Measurements from ENCODE around the gene MRC2. TPM values are rescaled to one million over a fixed set of nuclear protein-coding genes. Genes with fewer than 3 reads are reported as not detected.

MRC2 gene
- polyA plus RNA-seq, 2 of the 4 experiments (the other 2 are of a cell fraction) = 20.2 to 57.3 TPM

DNA sequence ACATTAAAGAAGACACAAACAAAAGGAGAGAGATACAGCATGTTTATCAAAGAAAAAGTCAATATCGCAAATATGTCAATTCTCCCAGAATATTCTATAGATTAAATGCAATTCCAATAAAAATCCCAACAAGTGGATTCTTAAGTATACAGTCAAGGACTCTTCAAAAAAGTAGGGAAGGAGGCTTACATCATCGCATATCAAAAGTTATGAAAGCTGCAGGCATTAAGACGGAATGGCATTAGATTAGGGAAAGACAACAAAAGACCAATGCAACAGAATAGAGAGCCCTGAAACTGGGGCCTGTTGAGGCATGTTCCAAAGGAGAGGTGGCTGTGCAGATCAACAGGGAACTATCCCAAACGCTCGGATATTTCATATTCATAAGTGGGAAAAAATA, 104.7 kb downstream of the MRC2 start (continued):
- TF ChIP-seq CHD4 (IDR thresholded peaks at IDR 0.05; ENCODE audit: borderline replicate concordance) = no peak
- no peak for TF ChIP-seq RAD21 (conservative IDR thresholded peaks at IDR 0.05 in 1 of 2, IDR thresholded peaks at IDR 0.05 in 1 of 2)
- TF ChIP-seq, protein P1, sequence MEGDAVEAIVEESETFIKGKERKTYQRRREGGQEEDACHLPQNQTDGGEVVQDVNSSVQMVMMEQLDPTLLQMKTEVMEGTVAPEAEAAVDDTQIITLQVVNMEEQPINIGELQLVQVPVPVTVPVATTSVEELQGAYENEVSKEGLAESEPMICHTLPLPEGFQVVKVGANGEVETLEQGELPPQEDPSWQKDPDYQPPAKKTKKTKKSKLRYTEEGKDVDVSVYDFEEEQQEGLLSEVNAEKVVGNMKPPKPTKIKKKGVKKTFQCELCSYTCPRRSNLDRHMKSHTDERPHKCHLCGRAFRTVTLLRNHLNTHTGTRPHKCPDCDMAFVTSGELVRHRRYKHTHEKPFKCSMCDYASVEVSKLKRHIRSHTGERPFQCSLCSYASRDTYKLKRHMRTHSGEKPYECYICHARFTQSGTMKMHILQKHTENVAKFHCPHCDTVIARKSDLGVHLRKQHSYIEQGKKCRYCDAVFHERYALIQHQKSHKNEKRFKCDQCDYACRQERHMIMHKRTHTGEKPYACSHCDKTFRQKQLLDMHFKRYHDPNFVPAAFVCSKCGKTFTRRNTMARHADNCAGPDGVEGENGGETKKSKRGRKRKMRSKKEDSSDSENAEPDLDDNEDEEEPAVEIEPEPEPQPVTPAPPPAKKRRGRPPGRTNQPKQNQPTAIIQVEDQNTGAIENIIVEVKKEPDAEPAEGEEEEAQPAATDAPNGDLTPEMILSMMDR (IDR thresholded peaks at IDR 0.05) = no peak
- TF ChIP-seq, protein P2, sequence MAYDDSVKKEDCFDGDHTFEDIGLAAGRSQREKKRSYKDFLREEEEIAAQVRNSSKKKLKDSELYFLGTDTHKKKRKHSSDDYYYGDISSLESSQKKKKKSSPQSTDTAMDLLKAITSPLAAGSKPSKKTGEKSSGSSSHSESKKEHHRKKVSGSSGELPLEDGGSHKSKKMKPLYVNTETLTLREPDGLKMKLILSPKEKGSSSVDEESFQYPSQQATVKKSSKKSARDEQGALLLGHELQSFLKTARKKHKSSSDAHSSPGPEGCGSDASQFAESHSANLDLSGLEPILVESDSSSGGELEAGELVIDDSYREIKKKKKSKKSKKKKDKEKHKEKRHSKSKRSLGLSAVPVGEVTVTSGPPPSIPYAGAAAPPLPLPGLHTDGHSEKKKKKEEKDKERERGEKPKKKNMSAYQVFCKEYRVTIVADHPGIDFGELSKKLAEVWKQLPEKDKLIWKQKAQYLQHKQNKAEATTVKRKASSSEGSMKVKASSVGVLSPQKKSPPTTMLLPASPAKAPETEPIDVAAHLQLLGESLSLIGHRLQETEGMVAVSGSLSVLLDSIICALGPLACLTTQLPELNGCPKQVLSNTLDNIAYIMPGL (CRISPR knock-in tag; IDR thresholded peaks at IDR 0.05; ENCODE audit: borderline replicate concordance) = no peak

DNA sequence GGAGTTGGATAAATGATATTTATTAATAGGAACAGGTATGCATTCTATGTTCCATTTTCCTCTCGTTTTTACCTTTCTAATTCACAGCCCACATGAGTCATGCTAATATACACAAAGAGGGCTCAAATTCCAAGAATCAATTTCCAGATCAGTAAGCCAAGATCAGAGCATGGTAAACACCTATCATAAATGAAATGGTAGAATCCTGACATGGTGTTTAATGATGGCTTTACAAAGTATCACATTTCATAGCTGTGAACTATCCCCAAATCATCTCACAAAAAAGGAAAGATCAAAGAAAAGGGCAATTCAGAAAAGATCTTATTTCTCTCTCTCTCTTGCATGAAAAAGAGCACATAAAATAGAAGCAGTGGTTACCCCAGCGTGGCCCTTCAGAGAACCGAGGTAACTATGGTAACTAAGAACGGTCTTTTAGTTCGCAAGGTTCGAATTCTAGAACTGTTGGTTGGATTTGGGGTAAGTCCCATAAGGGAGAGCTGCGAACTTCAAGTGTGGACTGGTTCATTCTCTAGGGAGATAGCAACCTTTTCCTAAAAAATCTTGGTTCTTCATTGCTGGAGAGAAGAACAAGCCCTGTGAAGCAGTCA, 107.7 kb downstream of the MRC2 start:
- DNase-seq (ENCODE audit: low read depth in 1 of 2, low spot score in 1 of 2) = no peak

DNA sequence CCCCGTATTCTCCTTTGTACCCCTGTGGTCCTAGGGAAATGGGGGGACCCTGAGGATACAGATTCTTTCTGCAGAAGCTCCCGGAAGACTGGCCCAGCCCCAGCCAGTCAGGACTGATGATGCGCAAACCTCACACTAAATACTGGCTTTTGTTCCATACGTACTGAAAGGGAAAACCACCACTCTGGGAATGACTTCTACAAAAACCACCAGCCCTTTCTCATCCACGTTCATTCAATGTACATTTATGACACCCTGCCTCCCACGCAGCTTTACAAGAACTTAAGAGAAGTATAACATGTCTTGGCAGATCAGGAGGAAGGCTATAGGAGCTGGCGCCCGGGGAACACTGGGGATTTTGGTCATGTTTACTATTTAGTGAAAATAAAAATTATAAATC, 110.0 kb downstream of the MRC2 start:
- 80% methylated on average over 8 of the region's 8 CpGs for WGBS (ENCODE audit: missing lambda C conversion rate)
- Histone ChIP-seq H3K9me3 (no peaks in the 10 kb centered on the region), H3K4me1 (0 out of 3 replicates have a peak, but pooled peaks cover 5% of the 10 kb centered on the region), H3K27ac (no peak overlapping the region), H3K4me2 (no peak overlapping the region), H3K4me3 (no peak overlapping the region)
- TF ChIP-seq, protein P3, sequence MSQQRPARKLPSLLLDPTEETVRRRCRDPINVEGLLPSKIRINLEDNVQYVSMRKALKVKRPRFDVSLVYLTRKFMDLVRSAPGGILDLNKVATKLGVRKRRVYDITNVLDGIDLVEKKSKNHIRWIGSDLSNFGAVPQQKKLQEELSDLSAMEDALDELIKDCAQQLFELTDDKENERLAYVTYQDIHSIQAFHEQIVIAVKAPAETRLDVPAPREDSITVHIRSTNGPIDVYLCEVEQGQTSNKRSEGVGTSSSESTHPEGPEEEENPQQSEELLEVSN (IDR thresholded peaks at IDR 0.05; ENCODE audit: borderline replicate concordance, low read depth) = no peak
- TF ChIP-seq ZSCAN20 (CRISPR knock-in tag; IDR thresholded peaks at IDR 0.05) (no peak), CHD4 (IDR thresholded peaks at IDR 0.05; ENCODE audit: borderline replicate concordance) (no peak)
- TF ChIP-seq, protein P4, sequence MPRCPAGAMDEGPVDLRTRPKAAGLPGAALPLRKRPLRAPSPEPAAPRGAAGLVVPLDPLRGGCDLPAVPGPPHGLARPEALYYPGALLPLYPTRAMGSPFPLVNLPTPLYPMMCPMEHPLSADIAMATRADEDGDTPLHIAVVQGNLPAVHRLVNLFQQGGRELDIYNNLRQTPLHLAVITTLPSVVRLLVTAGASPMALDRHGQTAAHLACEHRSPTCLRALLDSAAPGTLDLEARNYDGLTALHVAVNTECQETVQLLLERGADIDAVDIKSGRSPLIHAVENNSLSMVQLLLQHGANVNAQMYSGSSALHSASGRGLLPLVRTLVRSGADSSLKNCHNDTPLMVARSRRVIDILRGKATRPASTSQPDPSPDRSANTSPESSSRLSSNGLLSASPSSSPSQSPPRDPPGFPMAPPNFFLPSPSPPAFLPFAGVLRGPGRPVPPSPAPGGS (IDR thresholded peaks at IDR 0.05) = no peak
- DNase-seq (ENCODE audit: low read depth in 1 of 2, low spot score in 1 of 2) (no peak), ATAC-seq (0 out of 6 replicates have a peak, but pooled peaks of 1 of the 2 experiments have one; percentile 26), FAIRE-seq (no peak)
- ChIA-PET POLR2A (no interaction called here), CTCF (no interaction called here)

More for the DNA sequence above, 107.7 kb downstream of the MRC2 start:
- H3K27ac ChIP-seq = no peak overlapping the region
- 0 out of 3 replicates have a peak overlapping the region, but pooled peaks have one; percentile 15 for H3K4me2 ChIP-seq
- CTCF ChIA-PET = interaction anchor here (0.8 to 1.9 kb wide), 3 partner anchors 15 to 31 kb away, joined by 3 to 6 read pairs (median 4); no protein-coding TSS in a partner anchor
- FAIRE-seq = peak; percentile 65
- no peaks in the 10 kb centered on the region for H3K9me3 ChIP-seq
- no peak for TF ChIP-seq GATA3 (IDR thresholded peaks at IDR 0.05; ENCODE audit: borderline replicate concordance)
- TF ChIP-seq NR3C1 (IDR thresholded peaks at IDR 0.05) = no peak
- no peak for TF ChIP-seq FOSL2 (IDR thresholded peaks at IDR 0.05)
- 0 out of 2 replicates have a peak, but pooled peaks have one; percentile 27 for TF ChIP-seq FOSL2 (CRISPR knock-in tag; IDR thresholded peaks at IDR 0.05)
- POLR2A ChIA-PET = no interaction called here
- ATAC-seq = 0 out of 6 replicates have a peak, but pooled peaks of 1 of the 2 experiments have one; percentile 40
- 0 out of 3 replicates have a peak, but pooled peaks cover 5% of the 10 kb centered on the region for H3K4me1 ChIP-seq
- WGBS (ENCODE audit: missing lambda C conversion rate) = 71% methylated on average over 7 of the region's 7 CpGs
- no peak overlapping the region for H3K4me3 ChIP-seq

DNA sequence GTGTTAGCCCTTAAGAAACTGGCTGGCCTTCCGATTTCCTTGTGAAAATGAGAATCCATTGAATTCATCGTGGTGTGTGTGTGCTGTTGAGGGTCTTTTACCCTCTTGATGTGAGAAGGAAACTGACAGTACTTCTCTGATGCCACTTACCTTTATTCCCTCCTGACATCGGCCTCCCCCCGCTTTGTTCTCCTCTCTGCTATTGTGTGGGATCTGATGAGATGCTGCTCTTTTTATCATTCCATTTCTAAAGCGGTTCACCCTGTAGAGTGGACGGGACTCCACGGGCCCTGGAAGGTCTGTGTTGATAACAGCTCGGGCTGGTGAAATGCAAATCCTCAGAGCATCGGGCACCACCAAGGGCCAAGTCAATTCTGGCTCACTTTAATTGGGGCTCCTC, 110.8 kb downstream of the MRC2 start:
- TF ChIP-seq, protein P3 (IDR thresholded peaks at IDR 0.05; ENCODE audit: borderline replicate concordance, low read depth) = no peak
- TF ChIP-seq, protein P1 (IDR thresholded peaks at IDR 0.05) = no peak
- no peak for TF ChIP-seq ESRRA (IDR thresholded peaks at IDR 0.05; ENCODE audit: borderline replicate concordance, low read length)
- no peak for TF ChIP-seq POLR2AphosphoS2 (conservative IDR thresholded peaks at IDR 0.05; ENCODE audit: low read length)
- TF ChIP-seq, protein P5, sequence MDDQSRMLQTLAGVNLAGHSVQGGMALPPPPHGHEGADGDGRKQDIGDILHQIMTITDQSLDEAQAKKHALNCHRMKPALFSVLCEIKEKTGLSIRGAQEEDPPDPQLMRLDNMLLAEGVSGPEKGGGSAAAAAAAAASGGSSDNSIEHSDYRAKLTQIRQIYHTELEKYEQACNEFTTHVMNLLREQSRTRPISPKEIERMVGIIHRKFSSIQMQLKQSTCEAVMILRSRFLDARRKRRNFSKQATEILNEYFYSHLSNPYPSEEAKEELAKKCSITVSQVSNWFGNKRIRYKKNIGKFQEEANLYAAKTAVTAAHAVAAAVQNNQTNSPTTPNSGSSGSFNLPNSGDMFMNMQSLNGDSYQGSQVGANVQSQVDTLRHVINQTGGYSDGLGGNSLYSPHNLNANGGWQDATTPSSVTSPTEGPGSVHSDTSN (IDR thresholded peaks at IDR 0.05) = no peak
- TF ChIP-seq RFX5 (IDR thresholded peaks at IDR 0.05) = no peak
- TF ChIP-seq EHMT2 (IDR thresholded peaks at IDR 0.05; ENCODE audit: low read depth) = no peak
- FAIRE-seq (no peak), ATAC-seq (no peak), DNase-seq (ENCODE audit: low read depth in 1 of 2, low spot score in 1 of 2) (no peak)
- Histone ChIP-seq H3K4me2 (no peak overlapping the region), H3K9me3 (no peaks in the 10 kb centered on the region), H3K4me3 (no peak overlapping the region), H3K4me1 (0 out of 3 replicates have a peak, but pooled peaks cover 5% of the 10 kb centered on the region), H3K27ac (no peak overlapping the region)
- 76% methylated on average over 9 of the region's 9 CpGs for WGBS (ENCODE audit: missing lambda C conversion rate)
- ChIA-PET CTCF (interaction anchor here (0.9 to 2.0 kb wide), 4 partner anchors 8 to 35 kb away, joined by 3 to 7 read pairs (median 4); no protein-coding TSS in a partner anchor), POLR2A (no interaction called here)

All from A549 (cell line).